NAMALWA (cell line): Measurements from ENCODE around the gene THBD.

Experiments used
- DNase-seq: peaks from one replicate; pipeline ENCODE4 v3.0.0-alpha.2; 2015; ENCODE audit warnings: low spot score

Gene THBD

DNA sequence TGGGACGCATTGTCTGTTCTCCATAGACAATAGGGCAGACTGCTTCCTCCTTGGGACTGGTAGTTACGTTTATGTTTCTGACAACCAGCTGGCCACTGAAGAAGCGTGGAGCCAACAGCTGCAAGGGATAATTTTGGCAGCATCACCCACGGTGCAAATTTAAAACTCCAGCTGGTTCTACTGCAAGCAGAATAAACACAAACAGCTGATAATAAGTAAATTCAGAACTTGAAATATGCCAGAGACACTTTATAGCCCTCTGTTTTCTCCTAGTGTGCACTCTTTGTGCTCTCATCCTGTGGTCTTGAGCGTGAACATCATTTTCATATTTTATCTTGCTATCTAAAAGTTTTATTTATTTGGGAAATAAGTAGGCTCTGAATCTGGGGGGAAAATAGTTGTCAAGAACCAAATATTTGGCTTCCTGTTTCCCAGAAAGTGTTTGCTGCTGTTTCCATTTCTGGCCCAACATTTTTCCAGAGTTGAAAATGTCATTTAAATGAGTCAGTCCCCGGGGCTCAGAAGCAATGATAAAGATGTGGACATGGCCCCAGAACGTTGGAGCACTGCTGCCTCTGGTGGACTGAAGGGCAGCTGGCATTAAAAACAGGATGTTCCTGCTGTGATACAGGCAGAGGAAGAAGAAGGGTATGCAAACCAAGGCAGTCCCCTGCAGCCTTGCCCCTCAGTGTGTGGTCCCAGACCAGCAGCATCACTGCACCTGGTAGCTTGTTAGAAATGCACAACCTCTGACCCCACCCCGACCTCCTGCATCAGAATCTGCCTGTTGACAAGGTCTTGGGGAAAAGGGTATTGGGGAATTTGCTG is 12.5 kb upstream of the THBD start:
- peak; percentile 75 for DNase-seq

- no peak for DNase-seq
Observed at GRCh38 chr20:23061262-23061661, 11.8 kb upstream of the THBD start.

DNA sequence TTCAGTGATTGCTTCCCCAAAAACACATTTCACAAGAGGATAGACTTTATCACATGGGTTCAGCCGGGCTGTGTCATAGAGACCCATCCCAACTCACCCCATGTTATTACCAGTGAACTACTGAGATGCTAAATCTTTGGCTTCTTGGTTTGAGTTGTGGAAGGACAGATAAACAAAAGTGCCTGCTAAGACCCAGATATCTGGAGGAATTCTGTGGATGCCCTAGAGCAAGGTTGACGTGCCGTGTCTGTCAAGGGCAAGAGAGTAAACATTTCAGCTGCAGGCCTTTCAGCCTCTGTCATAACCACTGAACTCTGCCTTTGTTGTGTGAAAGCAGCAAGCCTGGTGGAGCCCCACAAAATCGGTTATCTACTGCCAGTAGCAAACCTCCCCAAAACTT is 11.2 kb upstream of the THBD start:
- DNase-seq: no peak

- no peak for DNase-seq
Observed at GRCh38 chr20:23059846-23060245, 10.4 kb upstream of the THBD start.

DNA sequence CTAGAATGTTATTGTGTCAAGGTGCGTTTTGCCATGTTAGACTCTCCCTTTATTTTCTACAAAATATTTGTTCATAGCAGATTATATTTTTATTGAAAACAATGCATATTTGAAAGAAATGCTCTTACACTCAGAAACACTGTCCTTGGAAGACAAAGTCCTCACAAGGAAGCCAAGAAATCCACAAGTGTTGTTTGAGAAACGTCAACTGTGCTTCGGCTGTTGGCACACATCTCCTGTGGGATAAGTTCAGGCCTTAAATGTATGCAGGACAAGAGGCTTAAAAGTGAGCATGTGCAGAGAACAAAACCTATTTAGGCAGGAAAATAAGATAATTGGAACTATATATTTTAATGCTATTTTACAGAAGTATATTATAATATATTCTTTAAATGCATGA is 9.5 kb upstream of the THBD start:
- no peak for DNase-seq

DNA sequence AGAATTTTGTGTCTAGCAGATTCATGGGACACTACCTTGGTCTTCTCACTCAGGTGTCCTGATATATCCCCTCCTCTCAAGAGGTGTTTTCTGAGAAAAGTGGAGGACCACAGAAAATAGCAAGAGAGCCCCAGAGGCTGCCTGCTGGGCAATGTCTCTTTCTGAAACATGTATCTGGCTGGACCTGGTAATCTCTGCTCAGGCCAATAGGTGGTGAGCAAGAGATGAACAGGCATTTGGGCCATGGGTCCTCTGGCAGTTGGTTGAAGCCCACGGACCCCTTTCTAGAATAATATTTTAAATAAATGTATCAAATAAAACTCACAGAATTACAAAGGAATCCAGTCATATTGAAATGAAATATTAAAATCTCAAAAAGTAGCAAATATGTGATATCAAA is 8.8 kb upstream of the THBD start:
- no peak for DNase-seq

DNA sequence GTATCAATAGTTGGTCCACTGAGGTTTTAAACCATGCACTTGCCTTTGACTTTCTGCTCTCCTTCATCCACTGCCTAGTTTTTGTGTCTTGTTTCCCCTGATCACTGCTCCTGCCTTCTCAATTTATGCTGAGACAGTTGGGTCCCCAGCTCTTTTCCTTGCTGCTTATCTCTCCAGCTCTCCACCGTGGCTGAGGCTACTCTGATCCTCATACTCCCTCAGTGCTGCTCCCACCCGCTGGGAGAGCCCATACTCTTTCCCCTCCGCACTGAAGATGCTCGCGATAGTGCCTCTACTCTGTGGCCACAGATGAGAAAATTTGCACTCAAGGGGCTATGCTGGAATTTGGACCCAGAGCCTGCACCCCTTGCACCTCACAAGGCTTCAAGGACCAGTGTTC is 3.4 kb upstream of the THBD start:
- DNase-seq: no peak

- peak; percentile 57 for DNase-seq
Observed at GRCh38 chr20:23050847-23051627, 1.6 kb upstream of the THBD start.

- DNase-seq: no peak
Observed at GRCh38 chr20:23050076-23050838, 785 bp upstream of the THBD start.

- no peak for DNase-seq
Observed at GRCh38 chr20:23048283-23049200, 930 bp downstream of the THBD start.

DNA sequence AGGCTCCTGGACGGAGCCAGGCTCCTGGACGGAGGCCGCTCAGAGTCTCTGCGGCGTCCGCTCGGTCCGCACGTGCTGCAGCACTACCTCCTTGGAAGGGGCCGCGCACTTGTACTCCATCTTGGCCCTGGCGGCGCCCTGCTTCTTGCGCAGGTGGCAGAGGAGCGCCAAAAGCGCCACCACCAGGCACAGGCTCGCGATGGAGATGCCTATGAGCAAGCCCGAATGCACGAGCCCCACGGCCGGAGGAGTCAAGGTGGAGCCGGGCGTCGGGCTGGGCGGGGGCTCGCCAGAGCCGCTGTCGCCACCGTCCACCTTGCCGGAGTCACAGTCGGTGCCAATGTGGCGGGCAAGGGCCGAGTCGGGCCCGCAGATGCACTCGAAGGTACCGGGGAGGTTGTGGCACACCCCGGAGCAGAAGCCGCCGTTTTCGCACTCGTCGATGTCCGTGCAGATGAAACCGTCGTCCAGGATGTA is 1.7 kb downstream of the THBD start:
- no peak for DNase-seq

- no peak for DNase-seq
Observed at GRCh38 chr20:23047001-23047737, 2.3 kb downstream of the THBD start.

DNA sequence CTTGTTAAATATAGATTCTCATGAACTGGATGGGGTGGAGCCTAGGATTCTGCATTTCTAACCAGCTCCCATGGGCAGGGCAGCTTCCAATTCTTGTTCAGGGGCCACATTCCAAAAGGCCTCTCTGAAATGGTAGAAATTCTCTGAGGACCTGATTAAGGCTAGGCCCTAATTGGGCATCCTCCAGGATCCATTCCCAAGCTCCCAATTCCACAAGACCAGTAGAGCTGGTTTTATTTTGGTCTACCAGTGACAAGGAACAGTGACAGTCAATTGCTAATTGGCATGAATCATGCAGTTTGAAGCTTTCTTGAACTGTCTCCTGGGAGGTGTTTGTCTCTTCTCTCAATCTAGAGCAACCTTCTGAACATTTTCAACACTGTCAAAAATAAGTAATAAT is 3.0 kb downstream of the THBD start:
- no peak for DNase-seq

DNA sequence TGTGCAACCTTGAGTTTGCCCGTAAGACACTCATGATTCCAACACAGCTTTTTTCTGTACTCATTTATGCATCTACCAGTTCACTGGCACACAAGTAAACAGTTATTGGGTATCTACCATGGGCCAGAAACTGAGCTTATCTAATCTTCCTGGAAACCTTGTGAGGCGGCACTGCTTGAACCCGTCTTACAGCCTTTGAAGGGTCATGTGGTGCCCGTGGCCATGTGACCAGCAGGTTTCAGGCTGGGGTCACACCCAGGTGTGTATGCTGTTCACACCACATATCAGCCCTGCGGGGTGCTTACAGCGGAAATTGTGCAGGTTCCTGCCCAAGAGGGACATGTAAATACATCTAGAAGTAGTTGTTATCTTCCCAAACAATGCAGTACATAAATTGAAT is 6.1 kb downstream of the THBD start:
- DNase-seq: no peak

- no peak for DNase-seq
Observed at GRCh38 chr20:23042270-23042669, 7.2 kb downstream of the THBD start.

DNA sequence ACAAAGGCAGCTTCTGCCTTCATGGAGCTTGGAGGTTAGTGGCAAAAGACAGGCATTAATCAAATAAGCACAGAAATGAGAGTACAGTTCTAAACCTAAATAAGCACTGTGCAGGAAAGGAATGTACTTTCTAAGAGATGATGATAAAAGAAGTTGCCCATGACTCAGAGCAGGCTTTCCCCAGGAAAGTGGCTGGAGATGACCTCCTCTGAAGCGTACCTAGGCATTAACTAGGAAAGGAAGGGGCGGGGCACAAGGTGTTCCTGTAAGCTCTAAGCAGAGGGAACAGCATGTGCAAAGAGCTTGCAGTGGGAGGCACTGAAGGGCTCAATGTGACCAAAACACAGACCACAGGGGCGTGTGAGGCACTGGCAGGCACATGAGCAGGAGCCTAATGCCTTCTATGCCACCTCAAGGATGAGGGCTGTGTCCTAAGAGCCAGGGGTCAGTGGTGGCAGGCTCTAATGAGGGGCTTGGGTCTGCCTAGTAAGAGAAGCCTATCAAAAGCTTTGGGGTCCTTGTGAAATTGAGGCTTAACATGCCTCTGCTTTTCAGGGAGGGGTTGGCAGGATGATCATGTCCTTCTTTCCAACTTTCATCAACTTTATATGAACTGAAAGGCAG is 9.5 kb downstream of the THBD start:
- no peak for DNase-seq

DNA sequence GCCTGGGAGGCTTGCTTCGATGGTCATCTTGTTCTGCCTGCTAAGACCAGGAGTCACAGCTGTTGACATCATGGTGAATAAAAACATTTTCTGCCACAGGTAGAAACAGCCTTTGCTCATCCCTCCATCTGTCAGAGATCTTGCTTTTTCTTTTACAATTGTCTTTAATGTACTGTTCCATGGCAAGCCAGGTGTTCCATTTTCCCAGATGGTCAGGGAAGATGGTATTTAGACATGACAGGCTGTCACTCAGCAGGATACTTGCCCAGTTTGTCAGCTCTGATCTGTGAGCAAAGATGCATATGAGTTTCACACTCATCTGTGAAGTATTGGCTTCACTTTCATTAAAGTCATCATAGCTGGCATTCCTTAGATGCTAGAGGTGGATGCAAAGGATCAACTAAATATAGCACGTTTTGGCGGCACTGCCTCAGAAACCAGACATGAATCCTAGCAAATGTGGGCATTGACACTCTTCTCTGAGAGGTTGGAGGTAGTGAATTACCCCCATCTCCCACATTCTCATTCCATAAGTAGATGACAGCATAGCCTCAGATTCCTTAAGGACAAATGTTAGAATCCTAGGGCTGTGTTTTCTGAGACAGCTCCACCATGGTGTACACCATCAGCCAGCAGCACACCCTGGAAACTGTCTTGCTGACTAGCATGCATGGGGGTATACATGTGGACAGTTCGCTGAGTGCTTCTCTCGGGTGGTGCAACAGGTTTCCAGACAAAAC is 10.2 kb downstream of the THBD start:
- no peak for DNase-seq

- no peak for DNase-seq
Observed at GRCh38 chr20:23037017-23037481, 12.4 kb downstream of the THBD start.

DNA sequence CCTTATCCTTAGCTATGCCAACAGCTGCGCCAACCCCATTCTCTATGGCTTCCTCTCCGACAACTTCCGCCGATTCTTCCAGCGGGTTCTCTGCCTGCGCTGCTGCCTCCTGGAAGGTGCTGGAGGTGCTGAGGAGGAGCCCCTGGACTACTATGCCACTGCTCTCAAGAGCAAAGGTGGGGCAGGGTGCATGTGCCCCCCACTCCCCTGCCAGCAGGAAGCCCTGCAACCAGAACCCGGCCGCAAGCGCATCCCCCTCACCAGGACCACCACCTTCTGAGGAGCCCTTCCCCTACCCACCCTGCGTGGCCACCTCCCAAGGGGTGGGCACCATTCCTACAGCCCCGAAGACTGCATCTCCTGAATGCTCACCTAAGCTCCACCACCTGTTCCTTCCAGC is 13.1 kb downstream of the THBD start:
- DNase-seq: no peak

- no peak for DNase-seq
Observed at GRCh38 chr20:23035731-23036130, 13.7 kb downstream of the THBD start.
